ENCODE data around the gene ERCC1. TPM values are rescaled to one million over a fixed set of nuclear protein-coding genes. Genes with fewer than 3 reads are reported as not detected.

Gene ERCC1
- total RNA-seq, 1 donor from 2014 or later: 117 TPM

GRCh38 chr19:45423033-45423588 lies 606 bp downstream of the ERCC1 start:
- DNase-seq (ENCODE audit: extremely low spot score, unreplicated experiment): no peak
- TF ChIP-seq CTCF (IDR thresholded peaks at IDR 0.05): no peak
- H3K27ac Mint-ChIP-seq (ENCODE audit: unreplicated experiment): peak overlapping the region; percentile 99
- no peaks in the 10 kb centered on the region for H3K27me3 Mint-ChIP-seq (ENCODE audit: unreplicated experiment)
- peak overlapping the region; percentile 93 for H3K4me3 Mint-ChIP-seq (ENCODE audit: unreplicated experiment)
- peaks cover 43% of the 10 kb centered on the region for H3K4me1 Mint-ChIP-seq (ENCODE audit: unreplicated experiment)
- no peaks in the 10 kb centered on the region for H3K9me3 Mint-ChIP-seq (ENCODE audit: unreplicated experiment)
- H3K36me3 Mint-ChIP-seq (ENCODE audit: unreplicated experiment): peaks cover 3% of the 10 kb centered on the region

- no peak for TF ChIP-seq CTCF (IDR thresholded peaks at IDR 0.05)
- Mint-ChIP-seq H3K4me1 (ENCODE audit: unreplicated experiment) (peaks cover 34% of the 10 kb centered on the region), H3K27me3 (ENCODE audit: unreplicated experiment) (no peaks in the 10 kb centered on the region), H3K9me3 (ENCODE audit: unreplicated experiment) (no peaks in the 10 kb centered on the region), H3K27ac (ENCODE audit: unreplicated experiment) (peak overlapping the region; percentile 20), H3K4me3 (ENCODE audit: unreplicated experiment) (peak overlapping the region; percentile 42), H3K36me3 (ENCODE audit: unreplicated experiment) (peaks cover 7% of the 10 kb centered on the region)
- no peak for DNase-seq (ENCODE audit: extremely low spot score, unreplicated experiment)
Measured at GRCh38 chr19:45421947-45422498, 1.7 kb downstream of the ERCC1 start.

- peaks cover 13% of the 10 kb centered on the region for H3K36me3 Mint-ChIP-seq (ENCODE audit: unreplicated experiment)
- TF ChIP-seq CTCF (IDR thresholded peaks at IDR 0.05): no peak
- H3K4me3 Mint-ChIP-seq (ENCODE audit: unreplicated experiment): no peak overlapping the region
- H3K27me3 Mint-ChIP-seq (ENCODE audit: unreplicated experiment): no peaks in the 10 kb centered on the region
- H3K4me1 Mint-ChIP-seq (ENCODE audit: unreplicated experiment): peaks cover 32% of the 10 kb centered on the region
- no peak for DNase-seq (ENCODE audit: extremely low spot score, unreplicated experiment)
- no peaks in the 10 kb centered on the region for H3K9me3 Mint-ChIP-seq (ENCODE audit: unreplicated experiment)
- no peak overlapping the region for H3K27ac Mint-ChIP-seq (ENCODE audit: unreplicated experiment)
Measured at GRCh38 chr19:45420871-45421270, 2.8 kb downstream of the ERCC1 start.

- H3K36me3 Mint-ChIP-seq (ENCODE audit: unreplicated experiment): peaks cover 16% of the 10 kb centered on the region
- no peak for TF ChIP-seq CTCF (IDR thresholded peaks at IDR 0.05)
- DNase-seq (ENCODE audit: extremely low spot score, unreplicated experiment): no peak
- peaks cover 27% of the 10 kb centered on the region for H3K4me1 Mint-ChIP-seq (ENCODE audit: unreplicated experiment)
- H3K27ac Mint-ChIP-seq (ENCODE audit: unreplicated experiment): no peak overlapping the region
- no peaks in the 10 kb centered on the region for H3K27me3 Mint-ChIP-seq (ENCODE audit: unreplicated experiment)
- no peaks in the 10 kb centered on the region for H3K9me3 Mint-ChIP-seq (ENCODE audit: unreplicated experiment)
- H3K4me3 Mint-ChIP-seq (ENCODE audit: unreplicated experiment): no peak overlapping the region
Measured at GRCh38 chr19:45420356-45420755, 3.4 kb downstream of the ERCC1 start.

- peaks cover 16% of the 10 kb centered on the region for H3K36me3 Mint-ChIP-seq (ENCODE audit: unreplicated experiment)
- H3K27ac Mint-ChIP-seq (ENCODE audit: unreplicated experiment): no peak overlapping the region
- no peak for DNase-seq (ENCODE audit: extremely low spot score, unreplicated experiment)
- H3K27me3 Mint-ChIP-seq (ENCODE audit: unreplicated experiment): no peaks in the 10 kb centered on the region
- TF ChIP-seq CTCF (IDR thresholded peaks at IDR 0.05): no peak
- H3K4me1 Mint-ChIP-seq (ENCODE audit: unreplicated experiment): peaks cover 26% of the 10 kb centered on the region
- no peaks in the 10 kb centered on the region for H3K9me3 Mint-ChIP-seq (ENCODE audit: unreplicated experiment)
- no peak overlapping the region for H3K4me3 Mint-ChIP-seq (ENCODE audit: unreplicated experiment)
Measured at GRCh38 chr19:45419895-45420294, 3.8 kb downstream of the ERCC1 start.

Data from osteocyte (in vitro differentiated cells).